Panc1 (cell line): Measurements from ENCODE around the gene FLYWCH2.

ENCODE experiments used
- POLR2AphosphoS5 ChIP-seq: IDR thresholded peaks from 2 replicates; pipeline ENCODE4 v1.6.1; 2012; ENCODE audit warnings: mild to moderate bottlenecking, low read depth, low read length, moderate library complexity
- REST ChIP-seq, 2 experiments: IDR thresholded peaks; 2 replicates each; pipeline ENCODE4 v1.6.1; 2011 to 2012; ENCODE audit warnings: low read depth in 2 of 2, control low read depth in 1 of 2, low read length in 1 of 2, mild to moderate bottlenecking in 1 of 2, moderate library complexity in 1 of 2; ENCODE audit not compliant: insufficient read depth in 1 of 2
- SIN3A ChIP-seq: IDR thresholded peaks from 2 replicates; pipeline ENCODE4 v1.6.1; 2012; ENCODE audit warnings: low read depth, mild to moderate bottlenecking, low read length, moderate library complexity, borderline replicate concordance; ENCODE audit not compliant: insufficient read depth
- TCF7L2 ChIP-seq: IDR thresholded peaks from 2 replicates; pipeline ENCODE4 v1.6.1; 2011; ENCODE audit warnings: mild to moderate bottlenecking, low read depth, low read length, inconsistent platforms
- TF ChIP-seq, protein P1 (sequence below): fragments of 450-650 bp; IDR thresholded peaks from 2 replicates; pipeline ENCODE4 v1.5.1; 2017; ENCODE audit warnings: mild to moderate bottlenecking

GRCh38 chr16:2871926-2872325, 11.1 kb upstream of the FLYWCH2 start:
- TF ChIP-seq, protein P1, sequence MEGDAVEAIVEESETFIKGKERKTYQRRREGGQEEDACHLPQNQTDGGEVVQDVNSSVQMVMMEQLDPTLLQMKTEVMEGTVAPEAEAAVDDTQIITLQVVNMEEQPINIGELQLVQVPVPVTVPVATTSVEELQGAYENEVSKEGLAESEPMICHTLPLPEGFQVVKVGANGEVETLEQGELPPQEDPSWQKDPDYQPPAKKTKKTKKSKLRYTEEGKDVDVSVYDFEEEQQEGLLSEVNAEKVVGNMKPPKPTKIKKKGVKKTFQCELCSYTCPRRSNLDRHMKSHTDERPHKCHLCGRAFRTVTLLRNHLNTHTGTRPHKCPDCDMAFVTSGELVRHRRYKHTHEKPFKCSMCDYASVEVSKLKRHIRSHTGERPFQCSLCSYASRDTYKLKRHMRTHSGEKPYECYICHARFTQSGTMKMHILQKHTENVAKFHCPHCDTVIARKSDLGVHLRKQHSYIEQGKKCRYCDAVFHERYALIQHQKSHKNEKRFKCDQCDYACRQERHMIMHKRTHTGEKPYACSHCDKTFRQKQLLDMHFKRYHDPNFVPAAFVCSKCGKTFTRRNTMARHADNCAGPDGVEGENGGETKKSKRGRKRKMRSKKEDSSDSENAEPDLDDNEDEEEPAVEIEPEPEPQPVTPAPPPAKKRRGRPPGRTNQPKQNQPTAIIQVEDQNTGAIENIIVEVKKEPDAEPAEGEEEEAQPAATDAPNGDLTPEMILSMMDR, result no peak
- TF ChIP-seq REST (IDR thresholded peaks at IDR 0.05; ENCODE audit: insufficient read depth in 1 of 2, low read depth in 2 of 2, low read length in 1 of 2) (no peak), POLR2AphosphoS5 (no peak), TCF7L2 (no peak), SIN3A (no peak)
